GM20000 (cell line): Measurements from ENCODE around the gene NPR3.

Experiments
- DNase-seq: peaks from one replicate; pipeline ENCODE4 v3.0.0; 2012; ENCODE audit warnings: low spot score
- TF ChIP-seq, protein P1 (sequence below): IDR thresholded peaks from 2 replicates; pipeline ENCODE4 v1.5.1; 2012; ENCODE audit warnings: mild to moderate bottlenecking, control low read depth; ENCODE audit errors: extremely low read depth, missing control alignments

Gene NPR3

GRCh38 chr5:32828492-32828891 is 117.4 kb downstream of the NPR3 start:
- DNase-seq = no peak
- TF ChIP-seq, protein P1, sequence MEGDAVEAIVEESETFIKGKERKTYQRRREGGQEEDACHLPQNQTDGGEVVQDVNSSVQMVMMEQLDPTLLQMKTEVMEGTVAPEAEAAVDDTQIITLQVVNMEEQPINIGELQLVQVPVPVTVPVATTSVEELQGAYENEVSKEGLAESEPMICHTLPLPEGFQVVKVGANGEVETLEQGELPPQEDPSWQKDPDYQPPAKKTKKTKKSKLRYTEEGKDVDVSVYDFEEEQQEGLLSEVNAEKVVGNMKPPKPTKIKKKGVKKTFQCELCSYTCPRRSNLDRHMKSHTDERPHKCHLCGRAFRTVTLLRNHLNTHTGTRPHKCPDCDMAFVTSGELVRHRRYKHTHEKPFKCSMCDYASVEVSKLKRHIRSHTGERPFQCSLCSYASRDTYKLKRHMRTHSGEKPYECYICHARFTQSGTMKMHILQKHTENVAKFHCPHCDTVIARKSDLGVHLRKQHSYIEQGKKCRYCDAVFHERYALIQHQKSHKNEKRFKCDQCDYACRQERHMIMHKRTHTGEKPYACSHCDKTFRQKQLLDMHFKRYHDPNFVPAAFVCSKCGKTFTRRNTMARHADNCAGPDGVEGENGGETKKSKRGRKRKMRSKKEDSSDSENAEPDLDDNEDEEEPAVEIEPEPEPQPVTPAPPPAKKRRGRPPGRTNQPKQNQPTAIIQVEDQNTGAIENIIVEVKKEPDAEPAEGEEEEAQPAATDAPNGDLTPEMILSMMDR = no peak

DNA sequence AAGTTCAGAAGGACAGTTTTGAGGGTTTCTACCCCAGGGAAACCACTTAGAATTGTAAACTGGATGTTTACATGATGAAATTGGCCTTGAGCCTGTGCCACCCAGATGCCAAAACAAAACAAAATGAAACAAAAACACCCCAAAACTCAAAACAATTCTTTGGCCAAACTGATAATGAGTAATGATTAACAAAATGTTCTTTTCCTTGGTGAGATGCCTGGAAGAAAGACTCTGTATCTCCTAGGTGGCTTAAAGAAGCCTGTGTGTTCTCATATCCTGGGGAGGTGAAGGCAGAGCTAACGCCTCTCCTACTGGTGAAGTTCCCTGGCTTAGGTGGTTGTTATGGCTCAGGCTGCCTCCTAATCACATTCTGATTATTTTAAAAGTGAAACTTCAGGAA is 120.5 kb downstream of the NPR3 start:
- TF ChIP-seq, protein P1 = no peak
- DNase-seq = no peak

DNA sequence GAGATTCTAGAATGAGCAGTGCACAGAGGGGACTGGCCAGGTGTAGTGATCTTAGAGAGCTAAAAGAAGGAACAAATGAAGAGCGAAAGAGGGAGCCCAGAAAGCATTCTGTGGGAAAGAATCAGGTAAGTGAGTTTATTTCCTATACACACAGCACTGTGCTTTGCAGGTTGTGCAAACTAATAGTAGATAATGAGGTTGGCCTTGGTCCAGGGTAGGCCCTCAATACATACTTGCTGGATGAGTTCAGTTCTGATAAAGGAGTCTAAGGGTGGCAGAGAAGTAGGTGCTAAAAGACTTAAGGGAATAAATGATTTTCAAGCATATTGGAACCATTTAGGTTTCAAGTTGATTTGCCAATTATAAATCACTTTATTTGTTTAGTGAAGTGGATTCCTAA is 122.0 kb downstream of the NPR3 start:
- TF ChIP-seq, protein P1 = no peak
- no peak for DNase-seq

GRCh38 chr5:32833663-32834062 is 122.5 kb downstream of the NPR3 start:
- no peak for DNase-seq
- TF ChIP-seq, protein P1 = no peak

DNA sequence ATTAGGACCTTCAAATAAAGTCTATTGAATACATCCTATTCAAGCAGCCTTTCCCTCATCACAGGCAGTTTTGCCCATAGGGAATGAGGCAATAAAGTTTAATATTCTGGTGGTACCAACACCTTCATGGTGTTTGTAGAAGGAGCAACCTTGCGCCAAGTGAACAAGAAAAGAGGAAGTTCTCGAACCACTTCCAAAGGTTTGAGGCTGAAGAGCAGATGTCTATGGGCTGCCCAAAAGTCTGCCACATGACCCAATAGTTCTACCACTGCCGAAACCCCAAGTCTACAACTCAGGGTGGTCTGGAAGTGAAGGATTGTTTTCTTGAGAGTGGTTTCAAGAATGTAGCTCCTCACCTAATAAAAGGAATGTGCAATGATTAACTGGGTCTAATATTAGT is 123.1 kb downstream of the NPR3 start:
- no peak for DNase-seq
- TF ChIP-seq, protein P1 = no peak

DNA sequence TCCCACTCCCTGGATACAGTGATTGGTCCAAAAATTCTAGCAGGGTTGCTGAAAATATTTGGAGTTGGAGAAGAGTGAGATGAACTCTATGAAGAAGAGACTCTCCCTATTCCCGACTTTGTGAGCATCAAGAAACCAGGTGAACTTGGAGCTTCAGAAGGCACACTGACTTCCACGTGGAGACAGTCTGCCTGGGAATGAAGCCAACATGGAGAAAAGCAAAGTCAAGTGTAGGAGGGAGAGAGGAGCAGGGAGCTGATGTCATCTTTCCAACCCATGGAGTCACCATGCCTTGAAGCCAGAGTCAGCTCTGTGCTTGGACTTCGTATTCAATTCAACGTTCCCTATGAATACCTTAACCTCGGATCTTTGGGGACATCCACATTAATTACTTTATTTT is 125.1 kb downstream of the NPR3 start:
- TF ChIP-seq, protein P1 = no peak
- DNase-seq = no peak

GRCh38 chr5:32837211-32837610 is 126.1 kb downstream of the NPR3 start:
- no peak for DNase-seq
- TF ChIP-seq, protein P1 = no peak
